Fibroblast of pulmonary artery (primary cell): Measurements from ENCODE around the gene CRP.
"Not testable (repeated sequence)": the region's sequence is repeated elsewhere in the genome, so short reads cannot be mapped to it uniquely, and the experiment has no call there.

Source experiments
- DNase-seq: peaks from one replicate; pipeline ENCODE4 v3.0.0-alpha.2; 2010; ENCODE audit warnings: low read depth
- H3K4me3 ChIP-seq: replicated peaks from 2 replicates; pipeline ENCODE4 v1.5.1; 2011; ENCODE audit warnings: low read depth, mild to moderate bottlenecking, control low read depth, low read length, moderate library complexity
- TF ChIP-seq, protein P1 (sequence below): IDR thresholded peaks from 2 replicates; pipeline ENCODE4 v1.5.1; 2011; ENCODE audit warnings: mild to moderate bottlenecking, control low read depth, low read length, inconsistent platforms; ENCODE audit errors: missing control alignments

CRP gene

DNA sequence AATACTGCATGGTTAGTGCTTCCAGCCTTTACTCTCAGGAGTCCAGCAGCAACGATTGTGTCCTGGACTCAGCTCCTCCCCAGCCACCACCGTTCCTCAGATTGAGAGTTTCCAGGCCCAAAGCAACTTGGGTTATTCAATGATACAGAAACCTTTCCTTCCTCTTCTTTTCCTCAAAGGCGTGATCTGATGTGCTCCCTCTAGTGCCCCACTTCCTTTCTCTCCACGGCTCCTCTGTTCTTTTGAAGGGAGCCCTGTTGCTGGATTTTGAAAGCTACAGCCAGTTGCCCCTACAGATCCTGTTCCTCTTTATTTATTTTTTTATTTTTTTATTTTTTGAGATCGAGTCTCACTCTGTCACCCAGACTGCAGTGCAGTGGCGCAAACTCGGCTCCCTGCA lies 14.1 kb downstream of the CRP start:
- TF ChIP-seq, protein P1, sequence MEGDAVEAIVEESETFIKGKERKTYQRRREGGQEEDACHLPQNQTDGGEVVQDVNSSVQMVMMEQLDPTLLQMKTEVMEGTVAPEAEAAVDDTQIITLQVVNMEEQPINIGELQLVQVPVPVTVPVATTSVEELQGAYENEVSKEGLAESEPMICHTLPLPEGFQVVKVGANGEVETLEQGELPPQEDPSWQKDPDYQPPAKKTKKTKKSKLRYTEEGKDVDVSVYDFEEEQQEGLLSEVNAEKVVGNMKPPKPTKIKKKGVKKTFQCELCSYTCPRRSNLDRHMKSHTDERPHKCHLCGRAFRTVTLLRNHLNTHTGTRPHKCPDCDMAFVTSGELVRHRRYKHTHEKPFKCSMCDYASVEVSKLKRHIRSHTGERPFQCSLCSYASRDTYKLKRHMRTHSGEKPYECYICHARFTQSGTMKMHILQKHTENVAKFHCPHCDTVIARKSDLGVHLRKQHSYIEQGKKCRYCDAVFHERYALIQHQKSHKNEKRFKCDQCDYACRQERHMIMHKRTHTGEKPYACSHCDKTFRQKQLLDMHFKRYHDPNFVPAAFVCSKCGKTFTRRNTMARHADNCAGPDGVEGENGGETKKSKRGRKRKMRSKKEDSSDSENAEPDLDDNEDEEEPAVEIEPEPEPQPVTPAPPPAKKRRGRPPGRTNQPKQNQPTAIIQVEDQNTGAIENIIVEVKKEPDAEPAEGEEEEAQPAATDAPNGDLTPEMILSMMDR, result no peak
- H3K4me3 ChIP-seq, result no peak overlapping the region
- no peak for DNase-seq

DNA sequence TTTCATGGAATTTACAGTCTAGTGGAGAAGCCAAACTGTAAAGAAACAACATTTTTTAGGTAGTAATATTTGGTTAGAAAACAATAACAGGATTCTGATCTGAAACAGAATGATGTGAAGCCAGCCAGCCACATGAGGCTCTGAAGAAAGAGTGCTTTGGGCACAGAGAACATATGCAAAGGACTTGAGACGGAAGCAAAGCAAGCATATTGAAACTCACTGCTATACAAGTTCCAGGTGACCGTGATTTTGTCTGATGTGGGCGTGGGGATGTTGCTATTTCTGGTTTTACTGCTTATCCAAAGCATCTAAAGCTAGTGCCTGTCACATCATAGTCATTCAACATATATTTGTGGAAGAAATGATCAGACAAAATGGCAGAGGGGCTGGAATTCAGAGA lies 14.7 kb downstream of the CRP start:
- H3K4me3 ChIP-seq, result no peak overlapping the region
- DNase-seq, result no peak
- TF ChIP-seq, protein P1, result no peak

DNA sequence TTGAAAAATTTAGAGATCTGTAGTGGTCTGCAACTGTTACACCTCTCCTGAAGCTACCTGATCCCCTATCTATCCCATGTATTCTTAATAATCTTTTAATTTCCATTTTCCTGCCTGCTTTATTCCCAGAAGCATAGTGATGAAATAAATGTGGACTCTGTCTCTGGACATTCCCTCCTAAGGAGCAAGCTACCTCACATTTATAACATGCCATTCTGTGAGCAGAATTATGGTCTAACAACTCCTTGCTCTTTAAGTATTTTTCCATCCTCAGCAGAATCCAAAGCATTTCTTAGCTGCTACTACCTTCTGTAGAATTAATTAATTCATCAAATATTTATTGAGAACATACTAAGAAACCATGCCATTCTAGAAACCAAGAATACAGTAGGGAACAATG lies 15.1 kb downstream of the CRP start:
- TF ChIP-seq, protein P1, result no peak
- DNase-seq, result no peak
- H3K4me3 ChIP-seq, result no peak overlapping the region

DNA sequence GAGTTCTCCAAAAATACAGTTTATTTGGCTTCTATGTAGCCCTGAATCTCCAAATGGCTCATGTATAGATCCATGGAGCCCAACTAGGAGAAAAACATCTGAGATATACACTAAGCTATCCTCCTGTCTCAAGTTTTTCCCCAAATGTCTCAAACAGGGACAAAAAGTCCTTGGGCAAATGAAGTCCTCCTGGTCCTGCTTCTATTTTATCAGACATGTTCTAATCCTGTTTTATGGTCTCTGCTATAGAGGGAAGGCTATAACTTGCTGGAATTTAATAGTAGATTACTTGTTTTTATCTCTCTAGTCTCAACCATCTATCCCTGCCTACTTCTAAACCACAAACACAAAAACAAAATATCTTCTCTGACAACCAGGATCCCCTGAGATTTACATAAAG lies 26.9 kb downstream of the CRP start:
- no peak overlapping the region for H3K4me3 ChIP-seq
- TF ChIP-seq, protein P1, result no peak
- no peak for DNase-seq

DNA sequence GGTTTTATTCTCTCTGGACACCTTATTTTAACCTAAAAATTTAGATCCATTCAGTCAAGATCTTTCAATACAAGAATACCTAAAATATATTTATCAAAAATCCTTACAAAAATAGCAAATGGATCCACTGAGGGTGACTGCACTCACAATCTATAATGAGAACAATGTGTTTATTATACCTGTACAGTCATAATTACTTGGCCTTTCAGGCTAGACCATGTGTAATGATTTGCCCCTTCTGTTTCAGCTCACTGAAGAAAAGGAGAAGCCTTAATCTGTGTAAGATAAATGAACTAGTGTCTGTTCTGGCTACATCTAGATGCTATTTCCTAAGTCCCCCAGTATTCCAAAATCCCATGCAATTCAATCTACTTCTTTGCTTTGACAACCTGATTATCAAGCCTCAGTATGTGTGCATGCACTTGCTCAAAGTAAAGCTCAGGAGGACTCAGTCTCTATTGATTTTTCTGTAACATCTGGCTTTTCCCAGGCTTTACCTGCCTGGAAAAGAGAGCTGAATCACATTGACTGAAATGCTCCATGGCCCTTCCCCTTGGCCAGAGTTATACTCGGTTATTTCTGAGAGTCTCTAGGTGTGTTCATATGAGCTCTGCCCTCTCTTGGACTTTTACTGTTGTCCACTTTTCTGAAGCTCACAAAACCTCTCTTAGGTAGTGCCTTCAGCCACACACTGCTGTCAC lies 27.6 kb downstream of the CRP start:
- TF ChIP-seq, protein P1, result no peak
- DNase-seq, result no peak
- H3K4me3 ChIP-seq, result no peak overlapping the region

DNA sequence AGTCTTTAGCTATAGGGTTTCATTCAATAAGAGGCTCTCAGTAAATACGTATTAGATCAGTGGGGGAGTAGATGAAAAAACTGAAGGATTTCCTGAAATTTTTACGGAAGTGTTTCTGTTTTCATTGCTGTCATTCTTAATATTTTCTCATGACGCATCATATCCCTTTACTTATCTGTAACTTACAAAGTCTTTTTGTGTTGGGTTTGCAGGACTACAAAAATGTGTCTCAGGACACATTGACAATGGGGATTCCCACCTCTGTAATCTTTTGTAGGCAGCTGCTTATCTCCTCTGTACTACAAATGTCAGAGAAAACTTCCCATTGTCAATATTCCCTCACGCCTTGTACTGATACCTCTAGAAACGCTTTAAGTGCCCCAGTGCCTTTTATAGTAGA lies 35.5 kb downstream of the CRP start:
- TF ChIP-seq, protein P1, result no peak
- peak; percentile 60 for DNase-seq
- H3K4me3 ChIP-seq, result no peak overlapping the region

DNA sequence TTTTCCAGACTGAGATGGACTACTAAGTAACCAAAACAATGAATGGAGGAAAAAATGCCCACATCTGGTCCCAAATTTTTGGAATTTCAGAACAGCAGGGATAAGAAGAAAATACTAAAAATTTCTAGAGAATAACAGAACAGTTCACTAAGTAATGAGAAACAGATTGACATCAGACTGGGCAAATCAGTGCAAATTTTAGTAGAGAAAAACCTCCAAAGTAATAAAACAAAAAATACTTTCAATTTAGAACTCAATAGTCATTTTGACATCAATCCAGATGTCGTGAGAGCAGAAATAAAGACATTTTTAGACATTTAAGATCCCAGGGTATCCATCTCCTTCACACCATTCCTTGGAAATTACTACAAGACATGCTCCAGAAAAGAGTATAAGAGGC lies 39.3 kb downstream of the CRP start:
- TF ChIP-seq, protein P1, result no peak
- no peak overlapping the region for H3K4me3 ChIP-seq
- DNase-seq, result no peak

DNA sequence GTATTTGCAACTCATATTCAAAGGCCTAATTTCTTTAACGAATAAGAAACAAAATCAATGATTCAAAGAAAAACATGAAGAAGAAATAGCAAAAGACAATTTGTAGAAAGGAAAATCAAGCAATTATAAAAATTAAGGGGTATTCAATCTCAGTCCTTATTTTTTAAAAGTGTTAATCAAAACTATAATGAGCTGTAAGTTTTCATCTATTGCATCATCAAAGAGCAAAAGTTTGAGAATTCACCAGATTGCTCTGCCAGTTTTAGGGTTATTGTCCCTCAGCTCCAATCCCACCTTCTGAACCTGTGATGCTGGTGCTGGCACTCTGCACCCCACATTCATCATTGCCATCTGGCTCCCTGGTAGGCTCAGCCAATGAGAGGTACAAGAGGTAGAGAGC lies 42.0 kb downstream of the CRP start:
- not testable (repeated sequence) for DNase-seq

More for the DNA sequence above, 42.0 kb downstream of the CRP start:
- not testable (repeated sequence) for H3K4me3 ChIP-seq
